ENCODE measurements around the gene VAV3. TPM values are rescaled to one million over a fixed set of nuclear protein-coding genes. Genes with fewer than 3 reads are reported as not detected.
A peak's percentile ranks its signal among the peaks of the same experiment; 100 is the strongest.

Gene VAV3
- total and polyA plus RNA-seq, 11 donors: 0.57 to 8.3 (median 1.9) TPM

DNA sequence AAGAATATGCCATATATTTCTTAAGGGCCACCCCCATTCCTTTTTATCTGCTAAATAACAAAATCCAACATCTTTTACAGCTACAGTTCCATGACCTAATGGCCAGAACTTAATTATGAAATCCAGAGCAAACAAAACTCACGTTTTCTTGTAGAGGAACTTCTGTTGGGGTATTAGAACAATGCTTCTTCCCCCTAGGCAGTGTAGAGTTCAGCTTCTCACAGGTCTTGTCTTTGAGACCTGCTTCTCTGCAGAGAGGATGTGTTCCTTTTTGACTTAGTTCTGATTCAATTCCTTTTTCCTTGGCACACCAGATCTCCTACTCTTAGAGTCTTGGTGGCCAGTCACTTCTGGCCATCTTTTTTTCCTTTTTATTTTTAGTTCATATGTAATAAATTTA, 22.2 kb downstream of the VAV3 start:
- Histone ChIP-seq H3K4me3 (no peak overlapping the region), H3K4me1 (peaks cover 0 to 63% (median 0%) of the 10 kb centered on the region in 12 donors), H3K27ac (peak overlapping the region in 1 of 12 donors; percentile 89), H3K36me3 (no peaks in the 10 kb centered on the region), H3K27me3 (no peaks in the 10 kb centered on the region), H3K9me3 (no peaks in the 10 kb centered on the region)
- DNase-seq (no peak), ATAC-seq (no peak)
- intact Hi-C loops (cut with DNase I): no loop called here
- TF ChIP-seq CTCF (IDR thresholded peaks at IDR 0.05) (no peak), POLR2A (IDR thresholded peaks at IDR 0.05) (no peak)
- WGBS, 4 donors: 72 to 75% (median 73%) methylated on average over 1 of the region's 1 CpG

- no peak for TF ChIP-seq CTCF (IDR thresholded peaks at IDR 0.05)
- TF ChIP-seq POLR2A (IDR thresholded peaks at IDR 0.05): no peak
- Histone ChIP-seq H3K4me1 (peaks cover 0 to 73% (median 6%) of the 10 kb centered on the region in 12 donors), H3K36me3 (no peaks in the 10 kb centered on the region), H3K9me3 (no peaks in the 10 kb centered on the region), H3K27ac (peak overlapping the region in 4 of 12 donors; percentile 2 to 89 (median 29)), H3K4me3 (peak overlapping the region in 1 of 12 donors; percentile 9), H3K27me3 (no peaks in the 10 kb centered on the region)
- DNase-seq (no peak), ATAC-seq (no peak)
- intact Hi-C loops (cut with DNase I): no loop called here
Measured at GRCh38 chr1:107941531-107941930, 23.4 kb downstream of the VAV3 start.

GRCh38 chr1:107941123-107941522, 23.9 kb downstream of the VAV3 start:
- peak in 3 of 4 donors; percentile 24 to 71 (median 53) for ATAC-seq
- Histone ChIP-seq H3K4me1 (peaks cover 0 to 77% (median 9%) of the 10 kb centered on the region in 12 donors), H3K4me3 (peak overlapping the region in 1 of 12 donors; percentile 9), H3K9me3 (no peaks in the 10 kb centered on the region), H3K27me3 (no peaks in the 10 kb centered on the region), H3K36me3 (no peaks in the 10 kb centered on the region), H3K27ac (peak overlapping the region in 8 of 12 donors; percentile 2 to 89 (median 31))
- TF ChIP-seq POLR2A (IDR thresholded peaks at IDR 0.05) (no peak), CTCF (IDR thresholded peaks at IDR 0.05) (no peak)
- 75 to 82% (median 79%) methylated on average over 7 of the region's 7 CpGs for WGBS, 4 donors
- peak in 1 of 5 donors; percentile 40 for DNase-seq
- intact Hi-C loops (cut with DNase I): no loop called here

GRCh38 chr1:107940701-107941100, 24.3 kb downstream of the VAV3 start:
- H3K4me3 ChIP-seq: no peak overlapping the region
- no peak for ATAC-seq
- peaks cover 0 to 81% (median 11%) of the 10 kb centered on the region in 12 donors for H3K4me1 ChIP-seq
- DNase-seq: no peak
- H3K36me3 ChIP-seq: no peaks in the 10 kb centered on the region
- H3K27ac ChIP-seq: peak overlapping the region in 8 of 12 donors; percentile 11 to 89 (median 31)
- no peaks in the 10 kb centered on the region for H3K27me3 ChIP-seq
- TF ChIP-seq POLR2A (IDR thresholded peaks at IDR 0.05): no peak
- TF ChIP-seq CTCF (IDR thresholded peaks at IDR 0.05): no peak
- H3K9me3 ChIP-seq: no peaks in the 10 kb centered on the region
- intact Hi-C loops (cut with DNase I): no loop called here

Measured in heart left ventricle (tissue), 16 donors.